GM12801 (cell line): Measurements from ENCODE around the gene CREB3L1.

Source experiments
- TF ChIP-seq, protein P1 (sequence below): IDR thresholded peaks from one replicate; pipeline ENCODE4 v1.5.1; 2011; ENCODE audit warnings: control low read depth; ENCODE audit not compliant: insufficient read length; ENCODE audit errors: extremely low read depth

CREB3L1 gene

GRCh38 chr11:46348566-46349401 is 71.3 kb downstream of the CREB3L1 start:
- TF ChIP-seq, protein P1, sequence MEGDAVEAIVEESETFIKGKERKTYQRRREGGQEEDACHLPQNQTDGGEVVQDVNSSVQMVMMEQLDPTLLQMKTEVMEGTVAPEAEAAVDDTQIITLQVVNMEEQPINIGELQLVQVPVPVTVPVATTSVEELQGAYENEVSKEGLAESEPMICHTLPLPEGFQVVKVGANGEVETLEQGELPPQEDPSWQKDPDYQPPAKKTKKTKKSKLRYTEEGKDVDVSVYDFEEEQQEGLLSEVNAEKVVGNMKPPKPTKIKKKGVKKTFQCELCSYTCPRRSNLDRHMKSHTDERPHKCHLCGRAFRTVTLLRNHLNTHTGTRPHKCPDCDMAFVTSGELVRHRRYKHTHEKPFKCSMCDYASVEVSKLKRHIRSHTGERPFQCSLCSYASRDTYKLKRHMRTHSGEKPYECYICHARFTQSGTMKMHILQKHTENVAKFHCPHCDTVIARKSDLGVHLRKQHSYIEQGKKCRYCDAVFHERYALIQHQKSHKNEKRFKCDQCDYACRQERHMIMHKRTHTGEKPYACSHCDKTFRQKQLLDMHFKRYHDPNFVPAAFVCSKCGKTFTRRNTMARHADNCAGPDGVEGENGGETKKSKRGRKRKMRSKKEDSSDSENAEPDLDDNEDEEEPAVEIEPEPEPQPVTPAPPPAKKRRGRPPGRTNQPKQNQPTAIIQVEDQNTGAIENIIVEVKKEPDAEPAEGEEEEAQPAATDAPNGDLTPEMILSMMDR: no peak

GRCh38 chr11:46350695-46351094 is 73.2 kb downstream of the CREB3L1 start:
- TF ChIP-seq, protein P1: no peak

DNA sequence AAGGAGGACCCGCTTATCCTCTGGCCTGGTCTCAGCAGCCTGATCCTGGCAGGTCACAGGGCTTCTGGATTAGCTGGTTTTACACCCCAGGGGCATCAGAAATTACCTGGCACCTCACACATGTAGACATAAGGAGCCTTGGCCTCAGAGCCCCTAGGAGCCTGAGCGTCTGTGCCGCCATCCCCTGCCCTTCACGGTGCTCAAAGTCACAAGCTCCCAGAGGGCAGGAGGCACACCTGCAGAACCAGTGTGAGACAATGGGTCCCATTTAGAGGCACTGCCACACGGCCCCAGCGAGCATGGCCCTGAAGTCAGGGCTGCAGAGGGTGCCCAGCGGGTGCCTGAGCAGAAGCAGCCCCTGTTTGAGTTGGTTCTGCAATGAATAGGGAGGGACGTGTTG is 73.7 kb downstream of the CREB3L1 start:
- TF ChIP-seq, protein P1: no peak

DNA sequence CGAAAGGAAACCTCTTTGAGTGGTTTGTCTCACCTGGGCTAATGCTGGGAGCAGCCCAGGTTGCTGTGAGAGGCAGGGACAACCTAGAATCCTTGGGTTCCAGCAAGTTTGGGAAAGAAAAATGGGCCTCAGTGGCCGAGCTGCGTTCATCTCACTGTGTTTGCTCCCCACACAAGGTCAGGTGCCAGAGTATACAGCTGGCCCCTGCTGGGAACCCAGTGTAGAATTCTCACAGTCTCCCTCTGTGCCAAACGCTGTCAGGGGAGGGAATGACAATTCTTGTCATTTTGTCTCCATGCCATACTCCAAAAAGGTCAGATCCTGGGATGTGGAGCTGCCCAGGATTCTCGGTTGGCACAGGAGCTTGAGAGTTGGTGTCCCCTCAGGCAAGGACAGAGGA is 74.1 kb downstream of the CREB3L1 start:
- TF ChIP-seq, protein P1: no peak

DNA sequence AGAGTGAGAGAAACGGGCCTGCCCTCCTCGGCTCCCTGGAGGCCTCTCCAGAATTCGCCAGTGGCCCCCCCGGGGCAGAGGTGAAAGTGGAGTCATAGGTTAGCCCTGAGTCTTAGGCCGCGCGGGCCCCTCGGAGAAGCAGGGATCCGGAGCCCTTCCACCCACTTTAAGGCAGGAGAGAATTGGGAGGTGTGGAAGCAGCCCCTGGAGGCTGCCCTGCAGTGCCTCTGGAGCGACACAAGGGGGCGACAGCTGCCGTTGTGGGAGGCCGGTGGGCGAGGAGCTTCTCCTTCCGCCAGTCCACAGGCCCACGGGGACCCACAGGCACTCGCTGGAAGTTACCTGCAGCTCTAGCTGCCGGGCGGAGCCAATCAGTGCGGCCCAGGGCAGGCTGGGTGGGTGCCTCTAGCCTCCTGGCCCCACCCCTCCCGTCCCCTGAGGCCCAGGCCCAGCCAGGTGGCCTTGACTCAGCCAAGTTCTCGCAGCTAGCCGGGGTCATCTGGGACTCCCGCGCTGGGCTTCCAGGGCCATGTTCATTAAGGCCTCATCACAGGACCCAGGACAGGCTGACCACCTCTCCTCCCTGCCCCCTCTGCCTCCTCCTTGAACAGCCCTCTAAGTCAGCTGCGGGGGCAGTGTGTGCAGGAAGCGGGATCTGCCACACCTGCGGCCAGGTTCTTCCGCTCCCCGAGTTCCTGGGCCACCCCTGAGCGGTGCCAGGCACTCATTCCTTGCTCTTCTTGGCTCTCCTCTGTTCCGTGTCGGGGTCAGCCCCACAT is 74.8 kb downstream of the CREB3L1 start:
- TF ChIP-seq, protein P1: no peak

DNA sequence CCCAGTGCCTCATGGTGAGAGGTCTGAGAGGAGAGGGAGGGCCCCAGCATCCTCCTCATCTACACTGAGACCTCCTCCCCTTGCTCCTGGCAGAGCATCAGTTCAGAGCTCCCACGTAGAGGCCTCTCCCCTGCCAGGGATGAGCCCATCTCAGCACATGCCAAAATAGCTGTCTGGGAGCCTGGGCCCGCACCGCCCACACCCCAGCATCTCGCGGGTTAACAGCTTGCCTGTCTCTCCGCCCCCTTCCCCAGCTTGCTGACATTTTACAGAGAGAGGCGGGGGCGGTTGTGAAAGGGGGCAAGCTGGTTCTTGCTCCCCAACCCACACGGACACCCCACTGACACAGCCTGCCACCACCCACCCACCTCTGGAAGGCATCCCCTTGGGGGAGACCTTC is 76.2 kb downstream of the CREB3L1 start:
- TF ChIP-seq, protein P1: no peak

- TF ChIP-seq, protein P1: no peak
These were observed 79.5 kb downstream of the CREB3L1 start for GRCh38 chr11:46356924-46357482.
